Stimulated activated CD4-positive, alpha-beta T cell treated with anti-CD3 and anti-CD28 coated beads, TNF-alpha, amount 100 ng/mL, for 4 hours (primary cell): ENCODE data around the gene GTF2IRD1.
"Not testable (repeated sequence)": the region's sequence is repeated elsewhere in the genome, so short reads cannot be mapped to it uniquely, and the experiment has no call there.

Experiments
- DNase-seq, 3 experiments: peaks; one replicate each; pipeline ENCODE4 v3.0.0-alpha.2; 2020; ENCODE audit warnings: low read depth in 3 of 3

Gene GTF2IRD1

GRCh38 chr7:74489997-74490945 is 36.6 kb downstream of the GTF2IRD1 start:
- no peak for DNase-seq

GRCh38 chr7:74491490-74491889 is 37.8 kb downstream of the GTF2IRD1 start:
- DNase-seq, result not testable (repeated sequence)

- DNase-seq, result no peak
These were observed 39.6 kb downstream of the GTF2IRD1 start for GRCh38 chr7:74493295-74493694.

- no peak for DNase-seq
These were observed 40.4 kb downstream of the GTF2IRD1 start for GRCh38 chr7:74494076-74494548.

GRCh38 chr7:74495112-74496086 is 41.7 kb downstream of the GTF2IRD1 start:
- DNase-seq, result no peak

DNA sequence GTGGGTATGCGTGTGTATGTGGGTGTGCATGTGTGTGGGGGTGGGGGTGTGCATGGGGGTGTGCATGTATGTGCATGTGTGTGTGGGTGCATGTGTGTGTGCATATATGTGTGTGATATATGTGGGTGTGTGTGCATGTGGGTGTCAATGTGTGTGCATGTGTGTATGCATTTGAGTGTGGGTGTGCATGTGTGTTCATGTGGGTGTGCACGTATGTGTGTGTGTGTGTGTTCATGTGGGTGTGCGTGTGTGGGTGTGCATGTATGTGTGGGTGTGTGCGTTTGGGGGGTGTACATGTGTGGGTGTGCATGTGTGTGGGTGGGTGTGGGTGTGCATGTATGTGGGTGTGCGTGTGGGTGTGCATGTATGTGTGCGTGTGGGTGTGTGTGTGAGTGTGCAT is 42.6 kb downstream of the GTF2IRD1 start:
- no peak for DNase-seq

DNA sequence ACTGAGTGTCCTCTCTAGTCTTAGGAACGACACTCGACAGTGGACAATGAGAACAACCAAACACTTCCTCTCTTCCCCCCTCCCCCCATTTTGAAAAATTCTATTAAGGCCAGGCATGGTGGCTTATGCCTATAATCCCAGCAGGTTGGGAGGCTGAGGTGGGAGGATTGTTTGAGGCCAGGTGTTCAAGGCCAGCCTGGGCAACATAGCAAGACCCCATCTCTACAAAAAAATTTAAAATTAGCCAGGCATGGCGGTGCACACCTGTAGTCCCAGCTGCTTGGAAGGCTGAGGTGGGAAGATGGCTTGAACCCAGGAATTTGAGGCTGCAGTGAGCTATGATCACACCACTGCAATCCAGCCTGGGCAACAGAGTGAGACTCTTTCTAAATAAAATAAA is 43.1 kb downstream of the GTF2IRD1 start:
- DNase-seq, result not testable (repeated sequence)

- no peak for DNase-seq
These were observed 44.6 kb downstream of the GTF2IRD1 start for GRCh38 chr7:74498354-74498753.

- no peak for DNase-seq
These were observed 45.5 kb downstream of the GTF2IRD1 start for GRCh38 chr7:74498996-74499834.

DNA sequence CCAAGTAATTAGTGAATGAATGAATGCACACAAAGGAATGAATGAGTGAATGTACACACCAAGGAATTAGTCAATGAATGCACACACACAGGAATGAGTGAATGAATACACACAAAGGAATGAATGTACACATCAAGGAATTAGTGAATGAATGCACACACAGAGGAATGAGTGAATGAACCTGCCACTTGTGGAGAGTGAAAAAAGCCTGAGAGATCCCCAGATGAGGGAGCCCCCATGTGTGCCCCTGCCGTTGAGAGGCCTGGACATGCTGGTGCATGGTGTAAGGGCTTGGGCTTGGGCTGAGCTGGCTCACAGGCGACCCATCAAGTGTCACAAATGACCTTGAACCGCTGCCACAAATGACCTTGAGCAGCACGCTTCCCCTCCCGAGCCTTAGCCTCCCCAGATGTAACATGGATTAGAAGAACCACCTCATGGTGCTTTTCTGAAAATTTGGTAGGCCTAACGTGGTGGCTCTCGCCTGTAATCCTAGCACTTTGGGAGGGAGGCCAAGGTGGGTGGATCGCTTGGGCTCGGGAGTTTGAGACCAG is 46.2 kb downstream of the GTF2IRD1 start:
- no peak for DNase-seq

DNA sequence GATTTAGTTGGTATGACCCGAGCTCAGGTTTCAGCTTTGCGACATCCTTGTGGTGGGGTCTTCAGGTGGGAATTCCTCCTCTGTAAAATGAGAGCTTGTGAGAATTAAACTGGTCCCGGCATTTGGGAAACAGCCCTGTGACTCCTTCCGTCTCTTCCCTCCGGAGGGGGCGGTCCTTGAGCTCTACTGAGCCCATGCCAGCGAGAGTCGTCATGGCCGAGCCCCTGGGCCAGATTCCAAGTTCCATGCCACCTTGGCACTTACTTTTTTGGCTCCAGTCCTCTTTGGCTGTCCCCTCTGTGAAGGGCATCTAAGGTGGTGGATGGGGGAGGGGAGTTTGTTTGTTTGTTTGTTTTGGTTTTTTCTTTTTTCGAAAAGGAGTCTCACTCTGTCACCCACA is 47.6 kb downstream of the GTF2IRD1 start:
- DNase-seq, result no peak

DNA sequence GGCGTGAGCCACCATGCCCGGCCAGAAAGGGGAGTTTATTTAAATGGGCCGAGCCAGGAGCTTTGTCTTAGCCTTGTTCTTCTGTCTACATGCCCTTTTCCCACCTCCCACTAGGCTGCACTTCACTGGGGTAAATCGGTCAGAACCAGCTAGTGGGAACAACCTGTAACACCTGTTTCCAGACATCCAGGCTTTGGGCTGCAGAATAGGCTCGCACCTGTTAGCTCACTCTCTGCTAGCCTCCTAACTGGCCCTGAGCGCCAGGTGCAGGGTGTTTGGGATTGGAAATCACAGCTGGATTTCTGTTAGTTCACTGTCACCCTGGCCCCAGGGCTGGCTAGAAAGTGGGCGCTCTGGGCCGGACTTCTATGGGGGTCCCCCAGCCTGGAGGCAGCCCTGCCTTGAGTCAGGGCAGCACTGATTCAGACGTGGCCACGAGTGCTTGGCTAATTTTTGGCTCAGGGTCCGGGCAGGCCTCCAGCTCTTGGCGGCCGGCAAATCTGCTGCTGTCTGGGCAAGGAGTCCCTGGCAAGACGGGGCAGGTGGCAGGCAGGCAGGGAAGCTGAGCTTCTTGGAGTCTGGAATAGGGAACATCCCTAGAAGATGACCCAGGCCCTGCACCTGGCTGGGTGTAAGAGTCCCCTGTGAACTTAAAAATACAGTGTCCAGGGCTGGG is 48.6 kb downstream of the GTF2IRD1 start:
- no peak for DNase-seq

DNA sequence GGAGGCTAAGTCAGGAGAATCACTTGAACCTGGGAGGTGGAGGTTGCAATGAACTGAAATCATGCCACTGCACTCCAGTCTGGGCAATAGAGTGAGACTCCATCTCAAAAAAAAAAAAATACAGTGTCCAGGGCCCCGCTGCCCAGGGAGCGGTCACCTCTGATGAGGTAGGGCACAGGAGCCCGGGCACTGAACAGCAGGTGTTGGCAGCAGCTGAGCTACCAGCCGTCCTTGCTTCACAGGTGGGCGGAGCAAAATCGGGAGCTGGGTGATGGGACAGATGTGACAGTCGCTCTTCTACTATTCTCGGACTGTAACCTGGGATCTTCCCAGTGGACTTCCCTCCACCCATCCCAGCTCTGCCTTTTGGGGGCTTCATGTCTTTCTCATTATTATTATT is 49.4 kb downstream of the GTF2IRD1 start:
- no peak for DNase-seq

GRCh38 chr7:74503943-74504342 is 50.2 kb downstream of the GTF2IRD1 start:
- DNase-seq, result no peak

GRCh38 chr7:74505471-74506324 is 52.0 kb downstream of the GTF2IRD1 start:
- DNase-seq, result no peak

DNA sequence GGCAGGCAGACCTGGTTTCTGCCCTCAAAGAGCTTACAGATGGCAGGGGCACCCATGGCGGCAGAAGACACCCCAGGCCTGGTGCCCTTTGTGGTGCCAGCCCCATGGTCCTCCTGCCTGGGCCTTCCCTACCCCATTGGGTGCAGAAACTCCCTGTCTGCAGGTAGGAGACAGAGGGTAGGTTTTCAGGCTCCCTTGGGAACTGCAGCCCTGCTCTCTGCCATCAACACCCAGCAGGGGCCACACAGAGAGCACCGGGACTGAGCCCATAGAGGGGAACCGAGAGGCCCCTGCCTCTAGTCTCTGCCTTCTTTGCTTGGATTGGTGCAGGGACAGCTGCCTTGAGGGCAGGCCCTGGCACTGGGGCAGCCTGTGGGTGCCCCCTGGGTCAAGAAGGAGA is 52.6 kb downstream of the GTF2IRD1 start:
- DNase-seq, result no peak

- no peak for DNase-seq
These were observed 54.0 kb downstream of the GTF2IRD1 start for GRCh38 chr7:74507538-74508319.

DNA sequence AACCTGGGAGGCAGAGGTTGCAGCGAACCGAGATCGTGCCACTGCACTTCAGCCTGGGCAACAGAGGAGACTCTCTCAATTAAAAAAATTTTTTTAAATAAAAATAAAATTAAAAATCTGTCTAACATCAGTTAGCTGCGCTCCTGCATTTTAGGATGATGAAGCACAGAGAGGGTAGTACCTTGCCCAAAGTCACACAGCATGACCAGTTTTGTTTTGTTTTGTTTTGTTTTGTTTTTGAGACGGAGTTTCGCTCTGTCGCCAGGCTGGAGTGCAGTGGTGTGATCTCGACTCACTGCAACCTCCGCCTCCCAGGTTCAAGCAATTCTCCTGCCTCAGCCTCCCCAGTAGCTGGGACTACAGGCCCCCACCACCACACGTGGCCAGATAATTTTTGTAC is 55.7 kb downstream of the GTF2IRD1 start:
- DNase-seq, result not testable (repeated sequence)

- no peak for DNase-seq
These were observed 57.6 kb downstream of the GTF2IRD1 start for GRCh38 chr7:74511345-74511744.
